HepG2 (cell line): ENCODE results near the gene WDR73. TPM values are rescaled to one million over a fixed set of nuclear protein-coding genes. Genes with fewer than 3 reads are reported as not detected.
A peak's percentile ranks its signal among the peaks of the same experiment; 100 is the strongest.

Source experiments
- ATAC-seq: fragments of 200-7000 bp; cut with Tn5 transposase; 3 replicates; pipeline ENCODE4 v1.9.1; 2020; ENCODE audit warnings: mild to moderate bottlenecking, moderate library complexity
- BruUV-seq: library from RNA; stranded (reverse); fragments of 400-500 nt; replicated peaks from 2 replicates; lab custom pipeline; 2021; lab: Mats Ljungman, UMichigan
- CTCF ChIA-PET: fragments of 300-600 bp; formaldehyde crosslinking; extraction: SDS; loops from one replicate; lab custom pipeline; 2021; ENCODE audit warnings: low total read pairs, inconsistent platforms, low intra/inter-chr PET ratio; lab: Yijun Ruan, JAX
- POLR2A ChIA-PET: fragments of 350-600 bp; sonication (Branson Sonifier 250); formaldehyde crosslinking; loops from one replicate; lab custom pipeline; 2020; ENCODE audit warnings: antibody characterized with exemption, inconsistent platforms; lab: Yijun Ruan, JAX
- DNase-seq: peaks from one replicate; pipeline ENCODE4 v3.0.0-alpha.2; 2015; ENCODE audit warnings: low spot score
- FAIRE-seq: peaks from 3 replicates; lab custom pipeline; 2011; peaks lifted over from hg19 to GRCh38; lab: Jason Lieb, UNC
- H2AFZ ChIP-seq: one replicate; pipeline ENCODE4 v1.6.1; 2011; ENCODE audit warnings: low read length, inconsistent platforms
- H3K27ac ChIP-seq: fragments of 300-600 bp; 3 replicates; pipeline ENCODE4 v1.8.0; 2011; ENCODE audit warnings: mixed run types, mild to moderate bottlenecking, mixed read lengths, low read length, inconsistent platforms; ENCODE audit not compliant: insufficient read depth; ENCODE audit errors: extremely low read length
- H3K27me3 ChIP-seq, 2 experiments: fragments of 200-600 bp in 1 of 2; 2 replicates in 1 of 2; 3 replicates in 1 of 2; pipeline versions ENCODE4 v1.6.0 to v1.8.0; 2011; ENCODE audit warnings: low read length in 2 of 2, mild to moderate bottlenecking in 2 of 2, moderate library complexity in 2 of 2, inconsistent platforms in 1 of 2; ENCODE audit not compliant: insufficient read depth in 2 of 2, control insufficient read depth in 1 of 2
- H3K36me3 ChIP-seq, 2 experiments: fragments of 200-600 bp in 1 of 2; replicated peaks in 1 of 2; 2 replicates in 1 of 2; 3 replicates in 1 of 2; pipeline versions ENCODE4 v1.5.1 to v1.8.0; 2011; ENCODE audit warnings: low read length in 2 of 2, inconsistent platforms in 1 of 2; ENCODE audit not compliant: insufficient read depth in 2 of 2, control insufficient read depth in 1 of 2
- H3K4me1 ChIP-seq: 2 replicates; pipeline ENCODE4 v1.5.1; 2012; ENCODE audit warnings: low read length, inconsistent platforms; ENCODE audit not compliant: insufficient read depth
- H3K4me2 ChIP-seq: 2 replicates; pipeline ENCODE4 v1.6.0; 2011; ENCODE audit warnings: low read depth, low read length, inconsistent platforms
- H3K4me3 ChIP-seq, 3 experiments: fragments of 200-600 bp in 1 of 3; sonication (generic), shearing (Covaris generic) in 1 of 3; replicated peaks in 1 of 3; 2 replicates each; pipeline ENCODE4 v1.5.1; 2011 to 2016; ENCODE audit warnings: low read length in 3 of 3, inconsistent platforms in 2 of 3, low read depth in 2 of 3, mild to moderate bottlenecking in 2 of 3, control low read depth in 1 of 3, mixed read lengths in 1 of 3; ENCODE audit not compliant: insufficient read depth in 1 of 3
- H3K79me2 ChIP-seq: one replicate; pipeline ENCODE4 v1.6.1; 2011; ENCODE audit warnings: low read length, inconsistent platforms; ENCODE audit not compliant: insufficient read depth
- H3K9ac ChIP-seq: 2 replicates; pipeline ENCODE4 v1.6.0; 2011; ENCODE audit warnings: mild to moderate bottlenecking, low read depth, low read length, inconsistent platforms; ENCODE audit not compliant: insufficient read depth
- H3K9me3 ChIP-seq: 2 replicates; pipeline ENCODE4 v1.5.1; 2012; ENCODE audit warnings: mild to moderate bottlenecking, low read length
- H4K20me1 ChIP-seq: 2 replicates; pipeline ENCODE4 v1.6.0; 2011; ENCODE audit warnings: inconsistent platforms, mild to moderate bottlenecking, low read length, moderate library complexity; ENCODE audit not compliant: insufficient read depth
- CEBPB ChIP-seq: IDR thresholded peaks from 2 replicates; pipeline ENCODE4 v1.6.1; 2011; ENCODE audit warnings: low read depth, low read length, improper control_type of control experiment, borderline replicate concordance
- TEAD3 ChIP-seq: optimal IDR thresholded peaks from 2 replicates; pipeline ENCODE3; 2016; ENCODE audit warnings: borderline replicate concordance
- TRIM24 ChIP-seq: sonication (generic); formaldehyde crosslinking; IDR thresholded peaks from 2 replicates; pipeline ENCODE4 v1.8.0; 2022; ENCODE audit warnings: mild to moderate bottlenecking, missing genetic modification reagents
- ZNF580 ChIP-seq: IDR thresholded peaks from 2 replicates; pipeline ENCODE4 v1.6.1; 2016; ENCODE audit warnings: low read depth, borderline replicate concordance
- ZNF687 ChIP-seq: sonication (generic); formaldehyde crosslinking; IDR thresholded peaks from 2 replicates; pipeline ENCODE4 v1.5.1; 2020; ENCODE audit warnings: mild to moderate bottlenecking, missing genetic modification reagents, moderate library complexity
- ZNF747 ChIP-seq: sonication (generic); formaldehyde crosslinking; IDR thresholded peaks from 2 replicates; pipeline ENCODE4 v1.8.1; 2023; ENCODE audit warnings: missing genetic modification reagents, mild to moderate bottlenecking, borderline replicate concordance
- WGBS: methylation state at CpG from one replicate; pipeline ENCODE4 v1.1.6; 2017; ENCODE audit warnings: low lambda C conversion rate; 5-methylcytosine and 5-hydroxymethylcytosine counted together
- in situ Hi-C: cut with HindIII; loops from 2 replicates; pipeline ENCODE4 v1.10.0; 2017; ENCODE audit warnings: low pct_unique_long_range_greater_than_20kb; ENCODE audit not compliant: extremely low pct_ligation_motif_present
- intact Hi-C: fragments of 100-400 bp; cut with micrococcal nuclease; formaldehyde crosslinking; loops from one replicate; pipeline ENCODE4 v1.10.0; 2022; ENCODE audit not compliant: unreplicated experiment
- polyA plus RNA-seq, 8 experiments: library from polyadenylated mRNA; depleted of rRNA in 3 of 8; stranded (reverse) in 7 of 8; unstranded in 1 of 8; fragments of >200 nt; fragmentation: Illumina TruSeq in 4 of 8; extraction: Trizol in 4 of 8; gene quantifications; 2 replicates each; pipeline versions ENCODE4 v1.2.1 to v1.2.3, GENCODE V29; 2011 to 2016; ENCODE audit warnings: low read depth in 4 of 8, missing spikeins in 1 of 8, mixed read lengths in 1 of 8; ENCODE audit not compliant: insufficient read depth in 1 of 8
- total RNA-seq, 5 experiments: library from RNA; depleted of rRNA; stranded (reverse); fragments of >200 nt; fragmentation: Illumina TruSeq; extraction: Trizol; gene quantifications; 2 replicates each; pipeline ENCODE4 v1.2.3, GENCODE V29; 2016; ENCODE audit warnings: low read depth in 1 of 5
- TF ChIP-seq, protein P1 (sequence below): sonication (generic); formaldehyde crosslinking; IDR thresholded peaks from 2 replicates; pipeline ENCODE4 v1.9.0; 2022; ENCODE audit warnings: low read depth, missing genetic modification reagents
- TF ChIP-seq, protein P2 (sequence below): sonication (generic); formaldehyde crosslinking; IDR thresholded peaks from 2 replicates; pipeline ENCODE4 v1.4.0; 2020; ENCODE audit warnings: missing genetic modification reagents

The WDR73 gene
- total and polyA plus RNA-seq, 2 of the 13 experiments (the other 11 are each of a cell fraction or from before 2014, with no cell fraction given): 20.0 to 35.5 TPM

- no peak overlapping the region for H3K4me3 ChIP-seq
- peaks cover 1 to 7% of the 10 kb centered on the region in 2 experiments; a peak in 2 of 5 replicates for H3K36me3 ChIP-seq
- no peak overlapping the region for H3K27ac ChIP-seq
- ATAC-seq: no peak
- no peak for FAIRE-seq
- intact Hi-C loops (no loop called here), in situ Hi-C loops (no loop called here)
- H3K4me1 ChIP-seq: peaks cover 80% of the 10 kb centered on the region
- WGBS: 99% methylated on average over 8 of the region's 14 CpGs
- H3K9ac ChIP-seq: no peak overlapping the region
- no peak overlapping the region for H2AFZ ChIP-seq
- TF ChIP-seq ZNF747 (CRISPR knock-in tag) (no peak), TRIM24 (CRISPR knock-in tag) (no peak), CEBPB (no peak), TEAD3 (CRISPR knock-in tag) (no peak), ZNF580 (CRISPR knock-in tag) (no peak), ZNF687 (peak; percentile 12; the same call in 1 of the 2 replicates)
- TF ChIP-seq, protein P1, sequence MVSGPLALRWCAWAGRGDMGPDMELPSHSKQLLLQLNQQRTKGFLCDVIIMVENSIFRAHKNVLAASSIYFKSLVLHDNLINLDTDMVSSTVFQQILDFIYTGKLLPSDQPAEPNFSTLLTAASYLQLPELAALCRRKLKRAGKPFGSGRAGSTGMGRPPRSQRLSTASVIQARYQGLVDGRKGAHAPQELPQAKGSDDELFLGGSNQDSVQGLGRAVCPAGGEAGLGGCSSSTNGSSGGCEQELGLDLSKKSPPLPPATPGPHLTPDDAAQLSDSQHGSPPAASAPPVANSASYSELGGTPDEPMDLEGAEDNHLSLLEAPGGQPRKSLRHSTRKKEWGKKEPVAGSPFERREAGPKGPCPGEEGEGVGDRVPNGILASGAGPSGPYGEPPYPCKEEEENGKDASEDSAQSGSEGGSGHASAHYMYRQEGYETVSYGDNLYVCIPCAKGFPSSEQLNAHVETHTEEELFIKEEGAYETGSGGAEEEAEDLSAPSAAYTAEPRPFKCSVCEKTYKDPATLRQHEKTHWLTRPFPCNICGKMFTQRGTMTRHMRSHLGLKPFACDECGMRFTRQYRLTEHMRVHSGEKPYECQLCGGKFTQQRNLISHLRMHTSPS (CRISPR knock-in tag): no peak
- TF ChIP-seq, protein P2, sequence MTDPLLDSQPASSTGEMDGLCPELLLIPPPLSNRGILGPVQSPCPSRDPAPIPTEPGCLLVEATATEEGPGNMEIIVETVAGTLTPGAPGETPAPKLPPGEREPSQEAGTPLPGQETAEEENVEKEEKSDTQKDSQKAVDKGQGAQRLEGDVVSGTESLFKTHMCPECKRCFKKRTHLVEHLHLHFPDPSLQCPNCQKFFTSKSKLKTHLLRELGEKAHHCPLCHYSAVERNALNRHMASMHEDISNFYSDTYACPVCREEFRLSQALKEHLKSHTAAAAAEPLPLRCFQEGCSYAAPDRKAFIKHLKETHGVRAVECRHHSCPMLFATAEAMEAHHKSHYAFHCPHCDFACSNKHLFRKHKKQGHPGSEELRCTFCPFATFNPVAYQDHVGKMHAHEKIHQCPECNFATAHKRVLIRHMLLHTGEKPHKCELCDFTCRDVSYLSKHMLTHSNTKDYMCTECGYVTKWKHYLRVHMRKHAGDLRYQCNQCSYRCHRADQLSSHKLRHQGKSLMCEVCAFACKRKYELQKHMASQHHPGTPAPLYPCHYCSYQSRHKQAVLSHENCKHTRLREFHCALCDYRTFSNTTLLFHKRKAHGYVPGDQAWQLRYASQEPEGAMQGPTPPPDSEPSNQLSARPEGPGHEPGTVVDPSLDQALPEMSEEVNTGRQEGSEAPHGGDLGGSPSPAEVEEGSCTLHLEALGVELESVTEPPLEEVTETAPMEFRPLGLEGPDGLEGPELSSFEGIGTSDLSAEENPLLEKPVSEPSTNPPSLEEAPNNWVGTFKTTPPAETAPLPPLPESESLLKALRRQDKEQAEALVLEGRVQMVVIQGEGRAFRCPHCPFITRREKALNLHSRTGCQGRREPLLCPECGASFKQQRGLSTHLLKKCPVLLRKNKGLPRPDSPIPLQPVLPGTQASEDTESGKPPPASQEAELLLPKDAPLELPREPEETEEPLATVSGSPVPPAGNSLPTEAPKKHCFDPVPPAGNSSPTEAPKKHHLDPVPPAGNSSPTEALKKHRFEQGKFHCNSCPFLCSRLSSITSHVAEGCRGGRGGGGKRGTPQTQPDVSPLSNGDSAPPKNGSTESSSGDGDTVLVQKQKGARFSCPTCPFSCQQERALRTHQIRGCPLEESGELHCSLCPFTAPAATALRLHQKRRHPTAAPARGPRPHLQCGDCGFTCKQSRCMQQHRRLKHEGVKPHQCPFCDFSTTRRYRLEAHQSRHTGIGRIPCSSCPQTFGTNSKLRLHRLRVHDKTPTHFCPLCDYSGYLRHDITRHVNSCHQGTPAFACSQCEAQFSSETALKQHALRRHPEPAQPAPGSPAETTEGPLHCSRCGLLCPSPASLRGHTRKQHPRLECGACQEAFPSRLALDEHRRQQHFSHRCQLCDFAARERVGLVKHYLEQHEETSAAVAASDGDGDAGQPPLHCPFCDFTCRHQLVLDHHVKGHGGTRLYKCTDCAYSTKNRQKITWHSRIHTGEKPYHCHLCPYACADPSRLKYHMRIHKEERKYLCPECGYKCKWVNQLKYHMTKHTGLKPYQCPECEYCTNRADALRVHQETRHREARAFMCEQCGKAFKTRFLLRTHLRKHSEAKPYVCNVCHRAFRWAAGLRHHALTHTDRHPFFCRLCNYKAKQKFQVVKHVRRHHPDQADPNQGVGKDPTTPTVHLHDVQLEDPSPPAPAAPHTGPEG: no peak
- ChIA-PET CTCF (no interaction called here), POLR2A (interaction anchor here (1.4 to 7.1 kb wide), 3 partner anchors 26 to 47 kb away, joined by 3 to 94 read pairs (median 5); no protein-coding TSS in a partner anchor)
- no peak overlapping the region for H3K4me2 ChIP-seq
- H3K79me2 ChIP-seq: peaks cover 55% of the 10 kb centered on the region
- BruUV-seq: no TSS peak
- DNase-seq: no peak
- H3K9me3 ChIP-seq: no peaks in the 10 kb centered on the region
- no peaks in the 10 kb centered on the region; a peak in 1 of 5 replicates for H3K27me3 ChIP-seq
- H4K20me1 ChIP-seq: no peaks in the 10 kb centered on the region
These were observed 50.3 kb downstream of the WDR73 start for GRCh38 chr15:84603630-84604379.
